Middle frontal gyrus (tissue), 1 donor: Measurements from ENCODE around the gene RC3H2.
"Not testable (repeated sequence)": the region's sequence is repeated elsewhere in the genome, so short reads cannot be mapped to it uniquely, and the experiment has no call there.

ENCODE experiments used
- DNase-seq: peaks from one replicate; pipeline ENCODE4 v3.0.0-alpha.2; 2015; ENCODE audit warnings: low spot score; ENCODE audit errors: extremely low spot score

The RC3H2 gene

DNA sequence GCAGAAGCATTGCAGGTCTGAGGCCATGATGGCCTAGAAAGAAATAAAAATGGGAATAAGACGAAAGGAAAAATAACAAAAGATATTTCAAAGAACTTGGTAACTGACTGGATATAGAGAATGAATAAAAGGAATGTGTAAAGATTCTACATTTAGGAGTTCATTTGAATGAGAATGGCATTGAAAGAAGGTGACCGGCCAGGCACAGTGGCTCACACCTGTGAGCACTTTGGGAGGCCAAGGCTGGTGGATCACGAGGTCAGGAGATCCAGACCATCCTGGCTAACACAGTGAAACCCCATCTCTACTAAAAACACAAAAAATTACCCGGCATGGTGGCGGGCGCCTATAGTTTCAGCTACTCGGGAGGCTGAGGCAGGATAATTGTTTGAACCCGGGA is 17.6 kb upstream of the RC3H2 start:
- DNase-seq: no peak

DNA sequence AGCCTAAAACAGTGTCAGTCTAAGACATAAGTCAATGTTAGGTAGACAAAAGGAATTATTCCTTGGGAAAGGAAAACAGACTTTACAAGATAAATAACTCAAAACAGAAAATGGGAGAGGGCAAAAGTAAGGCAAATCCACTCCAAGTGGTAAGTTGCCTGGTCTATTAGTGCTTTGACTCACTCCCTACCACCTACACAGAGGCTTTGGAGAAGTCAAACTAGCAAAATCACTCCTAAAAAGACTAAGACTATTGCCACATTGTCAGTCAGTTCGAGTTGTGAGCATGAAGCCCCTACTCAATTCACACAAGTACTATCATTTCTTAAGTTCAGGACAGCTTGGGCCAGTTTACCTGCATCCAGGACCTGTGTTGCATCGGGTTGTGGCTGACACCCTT is 13.2 kb upstream of the RC3H2 start:
- DNase-seq: no peak

DNA sequence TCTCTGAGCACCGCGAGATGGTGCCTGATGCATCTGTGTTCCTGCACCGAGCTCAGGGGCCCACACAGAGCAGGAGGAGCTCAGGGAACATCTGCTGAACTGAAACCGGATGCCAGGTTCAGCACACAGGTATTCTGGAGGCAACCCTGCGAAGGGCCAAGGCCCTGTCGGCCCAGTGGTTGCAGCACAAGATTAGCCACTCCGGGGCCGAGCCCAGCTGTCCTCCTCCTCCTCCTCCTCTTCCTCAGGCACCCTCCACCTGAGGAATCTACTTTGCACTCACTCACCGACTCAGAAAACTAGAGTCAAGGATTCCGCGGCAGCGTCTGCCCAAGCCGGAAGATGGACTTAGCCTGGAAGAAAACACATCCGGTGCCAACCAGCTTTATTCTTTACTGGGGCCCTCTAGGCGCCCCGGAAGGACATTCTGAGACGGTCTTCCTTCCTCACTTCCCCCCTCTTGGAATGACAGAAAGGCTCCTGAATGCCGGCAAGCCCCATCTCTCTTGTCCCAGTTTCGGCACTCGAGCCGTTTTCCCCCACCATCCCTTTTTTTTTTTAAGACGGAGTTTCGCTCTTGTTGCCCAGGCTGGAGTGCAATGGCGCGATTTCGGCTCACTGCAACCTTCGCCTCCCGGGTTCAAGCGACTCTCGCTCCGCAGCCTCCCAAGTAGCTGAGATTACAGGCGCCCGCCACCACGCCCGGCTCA is 8.0 kb upstream of the RC3H2 start, which contains the start of gene ZBTB6:
Gene ZBTB6, minus strand, starts transcription at position 360 of the 710 bp plus-strand sequence. CDS start 1,251 bp downstream, outside the sequence.
- peak; percentile 88 for DNase-seq

DNA sequence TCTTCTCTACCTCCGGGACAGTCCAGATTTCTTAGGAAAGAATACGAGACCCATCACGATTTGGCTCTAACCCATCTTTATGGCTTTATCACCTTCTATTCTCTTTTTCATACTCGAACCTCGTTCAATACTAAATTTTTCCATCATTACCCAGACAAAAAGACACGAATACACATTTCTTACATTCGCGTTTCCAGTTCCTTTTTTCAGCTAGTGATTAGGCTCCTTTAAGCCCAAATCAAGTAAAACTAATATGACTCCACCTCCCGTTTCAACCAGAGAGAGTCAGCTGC is 7.5 kb upstream of the RC3H2 start:
- no peak for DNase-seq

DNA sequence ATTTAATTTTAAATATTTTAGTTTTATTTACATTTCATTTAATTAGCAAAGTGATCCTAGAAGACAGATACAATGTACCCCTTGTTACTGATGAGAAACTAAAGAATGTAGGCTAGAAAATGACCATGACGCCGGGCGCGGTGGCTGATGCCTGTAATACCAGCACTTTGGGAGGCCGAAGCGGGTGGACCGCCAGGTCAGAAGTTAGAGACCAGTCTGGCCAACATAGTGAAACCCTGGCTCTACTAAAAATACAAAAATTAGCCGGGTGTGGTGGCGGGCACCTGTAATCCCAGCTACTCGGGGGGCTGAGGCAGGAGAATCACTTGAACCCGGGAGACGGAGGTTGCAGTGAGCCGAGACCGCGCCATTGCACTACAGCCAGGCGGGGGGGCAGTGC is 963 bp upstream of the RC3H2 start:
- not testable (repeated sequence) for DNase-seq

DNA sequence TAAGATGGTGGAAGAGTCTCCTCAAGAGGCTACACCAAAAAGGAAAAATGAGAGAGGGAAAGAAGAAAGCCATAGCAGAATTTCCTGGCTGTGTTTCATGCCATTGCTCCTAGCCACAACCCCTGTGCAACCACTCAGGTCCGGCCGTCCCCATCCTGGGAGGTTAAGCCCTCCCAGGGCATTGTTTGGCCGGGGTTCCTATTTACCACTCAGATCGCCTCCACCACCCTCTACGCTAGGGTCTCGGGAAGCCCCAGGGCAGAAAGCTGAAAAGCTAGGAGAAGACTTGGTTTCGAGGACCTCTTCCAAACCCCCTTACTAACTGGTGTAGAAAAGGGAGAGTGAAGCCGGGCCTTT is 715 bp downstream of the RC3H2 start:
- no peak for DNase-seq

DNA sequence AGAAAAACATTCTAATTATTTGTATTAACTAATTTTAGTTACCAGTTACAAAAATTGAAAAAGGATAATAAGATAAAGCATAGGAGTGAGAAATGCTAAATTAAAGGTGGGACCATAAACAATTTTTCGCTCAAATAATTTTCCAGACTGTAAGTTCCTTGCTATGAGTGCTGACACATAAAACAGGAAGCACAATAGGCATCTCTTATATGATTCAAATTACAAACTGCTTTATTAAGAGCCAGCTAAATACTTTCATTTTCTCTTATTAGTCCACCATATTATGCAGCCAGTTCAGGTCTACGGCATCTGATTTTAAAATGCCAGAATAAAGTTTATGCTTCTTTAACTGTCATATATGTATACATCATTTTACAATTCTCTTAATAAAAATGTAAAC is 4.4 kb downstream of the RC3H2 start:
- no peak for DNase-seq

DNA sequence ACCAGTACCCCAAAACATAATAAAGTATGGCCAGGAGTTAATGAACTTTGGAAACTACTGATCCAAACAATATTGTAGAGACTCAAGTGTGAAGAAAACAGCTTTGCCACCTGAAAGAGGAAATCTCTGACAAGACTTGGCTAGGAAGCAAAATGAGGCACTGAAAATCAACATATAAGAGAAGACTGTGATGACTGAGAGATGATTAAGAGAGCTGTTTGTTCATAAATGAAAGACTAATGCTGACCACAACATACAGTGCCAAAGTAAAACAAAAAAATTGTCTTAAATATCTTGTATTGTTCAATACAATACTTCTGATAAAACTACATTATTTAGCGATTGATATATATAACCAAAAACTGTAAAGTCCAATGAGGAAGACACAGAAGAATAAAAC is 7.2 kb downstream of the RC3H2 start:
- DNase-seq: no peak

DNA sequence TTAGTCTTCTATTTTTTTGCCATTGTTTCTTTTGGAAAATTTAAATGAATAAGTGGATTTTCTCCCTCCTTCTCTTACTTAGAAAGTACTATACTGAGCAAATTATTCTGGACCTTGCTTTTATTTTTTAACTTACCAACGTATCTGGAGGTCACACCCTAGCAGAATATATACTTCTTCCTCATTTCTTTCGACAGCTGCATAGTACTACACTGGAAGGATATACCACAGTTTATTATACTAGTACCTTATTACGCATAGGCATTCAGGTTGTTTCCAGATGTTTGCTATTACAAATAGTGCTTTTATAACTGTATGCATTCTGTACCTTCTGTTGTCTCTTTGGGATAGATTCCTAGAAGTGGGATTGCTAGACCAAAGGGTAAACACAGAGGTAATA is 16.7 kb downstream of the RC3H2 start:
- DNase-seq: no peak

DNA sequence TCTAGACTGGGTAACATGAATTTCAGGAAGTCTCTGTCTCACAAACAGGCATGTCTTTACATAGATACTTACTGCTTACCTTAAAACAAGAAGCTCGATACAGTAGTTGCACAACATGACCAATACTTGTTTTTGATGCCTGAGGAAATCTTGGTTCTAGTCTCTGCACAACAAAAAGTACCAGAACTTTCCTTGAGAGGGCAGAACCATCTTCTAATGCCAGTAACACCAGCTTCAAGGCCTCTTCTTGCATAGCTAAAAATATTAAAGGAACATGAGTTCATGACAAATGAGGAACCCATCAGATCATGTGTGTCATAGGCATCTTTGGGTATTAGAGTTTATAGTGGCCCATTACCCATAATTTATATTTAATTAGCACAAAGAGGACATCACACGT is 22.0 kb downstream of the RC3H2 start:
- no peak for DNase-seq

DNA sequence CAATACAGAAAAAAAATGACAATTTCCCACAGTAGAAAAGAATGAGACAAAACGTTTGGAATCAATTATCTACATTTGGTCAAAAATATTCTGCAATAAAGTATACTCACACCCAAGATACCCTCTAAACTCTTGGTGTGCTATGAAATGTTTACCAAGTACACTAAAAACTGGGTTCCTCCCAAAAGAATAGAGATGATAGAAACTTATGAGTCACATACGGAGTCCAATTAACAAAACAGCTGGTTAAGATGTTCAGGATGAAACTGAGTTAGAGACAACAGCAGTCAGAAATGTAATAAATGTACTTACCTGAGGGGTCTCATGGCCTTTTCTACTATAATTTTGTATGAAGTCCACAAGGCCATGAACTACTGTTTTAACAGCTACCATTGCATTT is 25.7 kb downstream of the RC3H2 start:
- no peak for DNase-seq

DNA sequence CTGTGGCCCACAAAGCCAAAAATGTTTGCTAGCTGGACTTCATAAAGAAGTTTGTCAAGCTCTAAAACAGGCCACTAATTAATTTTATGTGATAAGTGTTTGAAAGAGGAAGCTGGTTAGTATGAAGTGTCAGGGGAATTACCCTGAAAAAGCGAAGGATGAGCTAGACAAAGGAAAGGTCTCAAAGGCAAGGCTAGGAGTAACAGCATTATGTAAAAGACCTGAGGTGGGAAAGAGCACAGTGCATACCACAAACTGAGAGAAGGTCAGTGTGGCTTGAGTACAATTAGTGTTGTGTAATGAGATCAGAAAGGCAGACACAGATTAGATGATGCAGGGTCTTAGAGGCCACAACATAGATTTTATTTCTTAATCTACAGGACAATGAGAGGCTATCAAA is 29.6 kb downstream of the RC3H2 start:
- DNase-seq: no peak

DNA sequence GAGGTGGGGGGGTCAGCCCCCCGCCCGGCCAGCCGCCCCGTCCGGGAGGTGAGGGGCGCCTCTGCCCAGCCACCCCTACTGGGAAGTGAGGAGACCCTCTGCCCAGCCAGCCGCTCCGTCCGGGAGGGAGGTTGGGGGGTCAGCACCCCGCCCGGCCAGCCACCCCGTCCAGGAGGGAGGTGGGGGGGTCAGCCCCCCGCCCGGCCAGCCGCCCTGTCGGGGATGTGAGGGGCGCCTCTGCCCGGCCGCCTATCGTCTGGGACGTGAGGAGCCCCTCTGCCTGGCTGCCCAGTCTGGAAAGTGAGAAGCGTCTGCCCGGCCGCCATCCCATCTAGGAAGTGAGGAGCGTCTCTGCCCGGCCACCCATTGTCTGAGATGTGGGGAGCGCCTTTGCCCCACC is 37.9 kb downstream of the RC3H2 start:
- DNase-seq: not testable (repeated sequence)

DNA sequence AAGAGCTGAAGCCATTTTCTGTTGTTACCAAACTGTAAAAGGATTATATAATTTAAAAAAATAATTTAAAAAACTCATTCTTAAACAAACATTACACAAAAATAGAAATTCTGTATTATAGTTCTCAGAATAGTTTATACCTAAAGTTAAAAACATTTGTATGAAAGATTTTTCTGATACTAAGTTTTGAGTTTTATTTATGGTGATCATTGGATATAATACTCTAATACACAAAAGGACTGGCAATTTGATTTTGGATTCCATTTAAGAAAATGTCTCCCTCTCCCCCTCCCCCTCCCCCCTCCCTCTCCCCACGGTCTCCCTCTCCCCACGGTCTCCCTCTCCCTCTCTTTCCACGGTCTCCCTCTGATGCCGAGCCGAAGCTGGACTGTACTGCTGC is 39.1 kb downstream of the RC3H2 start:
- DNase-seq: no peak

DNA sequence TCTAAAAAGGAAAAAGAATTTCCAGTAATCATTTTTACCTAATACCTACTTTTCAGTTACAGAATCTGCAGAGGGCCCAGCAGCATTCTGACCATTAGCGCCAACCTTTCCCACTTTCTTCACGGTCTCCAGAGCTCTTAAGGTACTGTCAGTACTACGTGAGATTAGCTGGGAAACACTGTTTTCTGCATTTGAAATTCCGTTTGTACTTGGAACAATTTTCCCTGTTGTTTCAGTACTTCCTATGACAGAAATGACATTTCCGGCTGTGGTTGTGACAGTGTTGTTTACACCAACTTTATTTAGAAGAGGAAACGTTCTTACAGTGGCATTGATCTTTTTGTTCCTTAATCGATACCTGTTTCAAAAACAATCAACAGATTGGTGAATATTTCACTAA is 39.9 kb downstream of the RC3H2 start:
- DNase-seq: no peak

DNA sequence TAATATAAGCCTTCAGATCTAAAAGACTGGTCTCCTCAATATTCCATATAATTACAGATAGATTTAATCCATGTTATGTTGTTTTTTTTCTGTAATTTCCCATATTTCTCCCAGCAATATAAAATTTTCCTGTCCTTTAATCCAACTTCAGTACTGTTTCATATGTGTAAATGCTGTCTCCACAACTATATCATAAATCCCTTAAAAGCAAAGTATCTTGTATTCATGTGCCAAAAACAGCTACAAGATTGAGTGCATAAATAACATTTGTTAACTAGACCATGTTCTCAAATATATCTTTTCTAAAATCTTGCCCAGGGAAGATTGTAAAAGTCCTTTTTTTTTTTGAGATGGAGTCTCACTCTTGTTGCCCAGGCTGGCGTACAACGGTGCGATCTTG is 41.8 kb downstream of the RC3H2 start:
- no peak for DNase-seq

DNA sequence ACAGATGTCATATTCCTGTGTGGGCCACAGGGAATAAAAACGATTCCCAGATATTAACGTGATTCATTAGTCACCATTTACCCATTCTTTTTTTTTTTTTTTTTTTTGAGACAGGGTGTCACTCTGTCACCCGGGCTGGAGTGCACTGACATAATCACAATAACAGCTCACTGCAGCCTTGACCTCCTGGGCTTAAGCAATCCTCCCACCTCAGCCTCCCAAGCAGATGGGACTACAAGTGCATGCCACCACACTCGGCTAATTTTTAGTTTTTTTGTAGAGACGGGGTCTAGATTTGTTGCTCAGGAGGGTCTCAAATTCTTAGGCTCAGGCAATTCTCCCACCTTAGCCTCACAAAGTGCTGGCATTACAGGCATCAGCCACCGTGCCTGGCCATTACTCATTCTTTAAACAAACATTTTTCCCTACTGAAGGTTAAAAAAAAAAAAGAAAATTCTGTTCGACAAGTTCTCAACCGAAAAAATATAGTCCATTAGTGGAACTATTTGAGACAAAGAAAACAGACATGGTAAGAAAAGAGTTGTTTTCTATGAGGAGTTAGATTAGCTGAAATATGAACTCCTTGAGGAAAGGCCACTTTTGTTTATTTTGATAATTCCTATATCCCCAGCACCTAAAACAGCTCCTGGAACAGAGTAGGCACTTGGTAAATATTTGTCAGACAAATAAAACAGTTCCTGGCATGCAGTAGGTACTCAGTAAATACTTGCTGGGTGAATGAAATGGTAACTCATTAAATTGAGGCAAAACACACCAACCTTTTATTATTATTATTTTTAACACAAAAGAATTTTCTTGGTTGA is 44.6 kb downstream of the RC3H2 start:
- DNase-seq: no peak

DNA sequence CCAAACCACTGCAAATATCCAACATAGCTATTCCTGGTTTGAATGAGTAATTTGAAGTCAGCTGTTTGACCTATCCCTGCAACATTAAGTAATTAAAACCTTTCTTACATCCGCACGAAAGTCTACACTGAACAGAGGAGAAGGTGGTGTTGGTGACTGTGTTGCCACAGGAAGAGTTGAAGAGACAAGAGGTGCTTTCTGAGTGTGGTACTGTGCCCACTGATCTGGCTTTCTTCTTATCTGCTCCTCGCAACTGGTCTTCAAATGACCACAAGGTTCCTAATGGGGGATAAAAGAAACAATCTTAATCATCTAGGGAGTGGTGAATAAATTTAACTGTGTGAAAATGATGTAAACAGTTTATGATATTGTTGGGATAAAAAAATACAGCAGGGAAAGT is 47.3 kb downstream of the RC3H2 start:
- no peak for DNase-seq

DNA sequence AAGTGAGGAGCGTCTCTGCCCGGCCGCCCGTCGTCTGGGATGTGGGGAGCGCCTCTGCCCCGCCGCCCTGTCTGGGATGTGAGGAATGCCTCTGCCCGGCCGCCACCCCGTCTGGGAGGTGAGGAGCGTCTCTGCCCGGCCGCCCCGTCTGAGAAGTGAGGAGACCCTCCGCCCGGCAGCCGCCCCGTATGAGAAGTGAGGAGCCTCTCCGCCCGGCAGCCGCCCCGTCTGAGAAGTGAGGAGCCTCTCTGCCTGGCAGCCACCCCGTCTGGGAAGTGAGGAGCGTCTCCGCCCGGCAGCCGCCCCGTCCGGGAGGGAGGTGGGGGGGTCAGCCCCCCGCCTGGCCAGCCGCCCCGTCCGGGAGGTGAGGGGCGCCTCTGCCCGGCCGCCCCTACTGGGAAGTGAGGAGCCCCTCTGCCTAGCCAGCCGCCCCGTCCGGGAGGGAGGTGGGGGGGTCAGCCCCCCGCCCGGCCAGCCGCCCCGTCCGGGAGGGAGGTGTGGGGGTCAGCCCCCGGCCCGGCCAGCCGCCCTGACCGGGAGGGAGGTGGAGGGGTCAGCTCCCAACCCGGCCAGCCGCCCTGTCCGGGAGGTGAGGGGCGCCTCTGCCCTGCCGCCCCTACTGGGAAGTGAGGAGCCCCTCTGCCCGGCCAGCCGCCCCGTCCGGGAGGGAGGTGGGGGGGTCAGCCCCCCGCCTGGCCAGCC is 52.9 kb downstream of the RC3H2 start:
- not testable (repeated sequence) for DNase-seq

DNA sequence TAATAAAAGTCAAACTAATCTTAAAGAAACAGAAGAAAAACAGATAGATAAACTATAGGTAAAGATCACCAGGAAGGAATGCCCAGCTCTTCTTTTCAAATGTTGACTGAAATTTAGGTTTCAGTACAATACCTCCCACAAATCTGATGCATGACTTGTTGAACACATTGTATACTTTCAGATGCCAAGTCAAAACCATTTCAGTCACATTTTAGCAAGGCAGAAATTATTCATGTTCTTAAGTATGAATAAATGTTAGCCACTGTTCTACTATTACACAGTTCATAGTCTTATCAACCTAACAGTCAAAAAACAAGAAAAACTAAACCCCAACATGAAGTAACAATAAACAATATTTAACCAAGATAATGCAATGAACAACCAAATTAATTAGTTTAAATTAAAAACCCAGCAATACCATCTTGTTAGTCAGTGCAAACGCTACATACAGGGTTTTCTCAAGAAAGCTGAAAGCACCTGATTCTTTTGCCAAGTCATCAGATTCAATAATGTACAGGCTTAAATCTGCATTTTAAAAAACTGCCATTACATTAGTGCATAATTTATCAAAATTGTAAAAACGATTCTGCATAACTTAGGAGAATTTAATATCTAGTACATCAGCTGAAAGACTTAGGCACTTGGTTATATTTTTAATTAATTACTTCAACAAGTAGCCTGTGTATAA is 56.8 kb downstream of the RC3H2 start:
- DNase-seq: no peak

DNA sequence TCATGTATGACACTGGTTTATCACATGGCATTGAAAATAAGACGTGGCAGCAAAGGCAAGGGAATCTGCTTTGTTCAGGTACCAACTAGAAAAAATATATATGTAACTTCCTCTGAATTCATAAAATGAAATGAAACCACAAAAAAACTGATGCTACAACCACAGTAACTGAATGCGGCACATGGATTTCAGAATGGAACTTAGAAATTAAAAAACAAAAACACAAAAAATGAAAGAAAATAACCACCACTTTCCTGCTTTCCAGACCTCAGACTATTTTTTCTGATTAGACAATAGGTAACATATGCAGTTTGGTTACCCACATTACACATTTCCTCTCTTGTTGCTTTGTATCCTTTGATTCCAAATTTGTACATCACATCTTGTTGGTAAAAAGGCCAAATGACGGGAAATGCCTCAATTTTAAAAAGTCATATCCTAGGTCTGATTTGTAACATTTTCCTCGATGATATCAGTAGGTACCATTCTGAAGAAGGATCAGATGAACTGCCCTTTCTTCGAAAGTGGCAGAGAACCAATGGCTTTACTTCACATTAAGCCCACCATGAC is 58.7 kb downstream of the RC3H2 start:
- no peak for DNase-seq

DNA sequence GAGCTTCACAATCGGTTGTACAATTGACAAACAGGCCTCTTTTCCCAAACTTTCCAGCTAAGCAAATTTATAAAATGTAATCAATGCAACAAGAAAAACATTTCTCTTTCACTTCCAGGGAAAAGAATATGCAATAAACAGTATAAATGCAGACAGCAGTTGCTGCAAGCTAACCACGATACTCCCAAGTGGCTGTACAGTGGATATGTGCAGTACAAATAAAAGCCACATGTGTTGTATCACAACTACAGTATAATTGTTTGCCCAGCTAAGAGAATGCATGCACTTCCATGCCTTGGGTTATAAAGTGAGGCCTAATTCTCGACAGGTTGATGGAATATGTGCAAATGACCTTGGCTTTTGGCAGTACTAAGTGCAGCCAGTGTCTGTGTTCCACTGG is 60.0 kb downstream of the RC3H2 start:
- no peak for DNase-seq
